ENCODE data around the gene P3H2.

Gene P3H2

GRCh38 chr3:190094160-190094718, 26.5 kb downstream of the P3H2 start:
- no peak overlapping the region for H3K4me3 ChIP-seq (ENCODE audit: low read depth, low read length)
- no peak for DNase-seq (ENCODE audit: low read depth)
- in situ Hi-C loops (cut with HindIII; ENCODE audit: low sequenced_read_pairs): no loop called here
- no peak for TF ChIP-seq CTCF (IDR thresholded peaks at IDR 0.05; ENCODE audit: low read depth, low read length, missing control alignments)

- in situ Hi-C loops (cut with HindIII; ENCODE audit: low sequenced_read_pairs): no loop called here
- no peak for TF ChIP-seq CTCF (IDR thresholded peaks at IDR 0.05; ENCODE audit: low read depth, low read length, missing control alignments)
- H3K4me3 ChIP-seq (ENCODE audit: low read depth, low read length): no peak overlapping the region
- no peak for DNase-seq (ENCODE audit: low read depth)
Observed at GRCh38 chr3:190092250-190092649, 28.4 kb downstream of the P3H2 start.

DNA sequence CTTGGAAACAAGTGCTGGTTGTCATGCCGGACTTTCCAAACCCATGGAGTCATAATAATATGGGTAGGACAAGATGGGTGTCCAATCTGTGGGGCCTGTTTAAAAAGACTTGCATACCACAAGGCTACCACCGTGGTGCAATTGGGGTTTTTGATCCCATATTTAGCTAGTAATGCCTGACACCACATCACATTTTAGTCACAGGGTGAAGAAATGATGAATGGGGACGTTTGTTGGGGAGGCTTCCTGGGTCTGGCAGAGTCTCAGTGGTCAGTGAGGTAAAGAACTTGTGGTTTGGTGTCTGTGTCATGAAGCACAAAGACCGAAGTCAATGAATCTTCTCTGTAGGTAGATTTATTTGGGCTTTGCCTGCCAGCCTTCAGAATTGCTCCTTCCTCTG, 31.0 kb downstream of the P3H2 start:
- no peak for TF ChIP-seq CTCF (IDR thresholded peaks at IDR 0.05; ENCODE audit: low read depth, low read length, missing control alignments)
- no peak overlapping the region for H3K4me3 ChIP-seq (ENCODE audit: low read depth, low read length)
- DNase-seq (ENCODE audit: low read depth): no peak
- in situ Hi-C loops (cut with HindIII; ENCODE audit: low sequenced_read_pairs): no loop called here

DNA sequence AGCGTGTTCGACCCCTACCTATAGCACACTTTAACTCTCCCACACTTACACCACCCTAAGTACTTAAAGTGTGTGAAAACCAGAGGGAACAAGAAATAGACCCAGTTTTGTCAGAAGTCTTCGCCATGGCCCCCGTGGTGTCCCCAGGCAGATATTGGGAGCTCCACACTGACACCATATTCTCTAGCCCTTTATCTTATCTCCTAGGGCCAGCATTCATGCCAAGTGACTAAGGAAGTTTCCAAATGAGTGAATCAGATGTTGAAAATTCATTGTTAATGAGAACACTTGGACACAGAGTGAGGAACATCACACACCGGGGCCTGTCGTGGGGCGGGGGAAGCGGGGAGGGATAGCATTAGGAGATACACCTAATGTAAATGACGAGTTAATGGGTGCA, 31.8 kb downstream of the P3H2 start:
- TF ChIP-seq CTCF (IDR thresholded peaks at IDR 0.05; ENCODE audit: low read depth, low read length, missing control alignments): no peak
- DNase-seq (ENCODE audit: low read depth): no peak
- in situ Hi-C loops (cut with HindIII; ENCODE audit: low sequenced_read_pairs): no loop called here
- H3K4me3 ChIP-seq (ENCODE audit: low read depth, low read length): no peak overlapping the region

GRCh38 chr3:190086191-190086590, 34.5 kb downstream of the P3H2 start:
- DNase-seq (ENCODE audit: low read depth): no peak
- no peak overlapping the region for H3K4me3 ChIP-seq (ENCODE audit: low read depth, low read length)
- in situ Hi-C loops (cut with HindIII; ENCODE audit: low sequenced_read_pairs): no loop called here
- no peak for TF ChIP-seq CTCF (IDR thresholded peaks at IDR 0.05; ENCODE audit: low read depth, low read length, missing control alignments)

DNA sequence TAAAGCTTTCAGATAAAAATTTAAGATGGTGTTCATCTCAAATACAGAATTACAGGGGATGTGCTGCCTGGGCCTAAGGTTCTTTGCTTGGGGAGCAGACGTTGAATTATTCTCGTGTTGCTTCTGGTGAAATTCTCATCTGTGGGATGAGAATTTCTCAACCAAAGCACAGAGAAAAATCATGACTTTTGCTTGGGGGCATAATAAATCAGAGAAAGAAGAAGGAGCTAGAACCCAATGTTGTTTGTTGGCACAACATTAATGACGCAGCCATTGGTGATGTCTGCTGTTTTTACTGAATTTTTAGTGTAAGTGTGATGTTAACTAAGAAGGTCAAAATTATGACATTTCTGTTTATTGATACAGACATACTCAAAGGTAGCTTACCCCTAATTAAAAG, 35.7 kb downstream of the P3H2 start:
- TF ChIP-seq CTCF (IDR thresholded peaks at IDR 0.05; ENCODE audit: low read depth, low read length, missing control alignments): no peak
- DNase-seq (ENCODE audit: low read depth): no peak
- in situ Hi-C loops (cut with HindIII; ENCODE audit: low sequenced_read_pairs): no loop called here
- no peak overlapping the region for H3K4me3 ChIP-seq (ENCODE audit: low read depth, low read length)

GRCh38 chr3:190083635-190084034, 37.1 kb downstream of the P3H2 start:
- H3K4me3 ChIP-seq (ENCODE audit: low read depth, low read length): no peak overlapping the region
- DNase-seq (ENCODE audit: low read depth): no peak
- in situ Hi-C loops (cut with HindIII; ENCODE audit: low sequenced_read_pairs): no loop called here

More at GRCh38 chr3:190083635-190084034, 37.1 kb downstream of the P3H2 start:
- TF ChIP-seq CTCF (IDR thresholded peaks at IDR 0.05; ENCODE audit: low read depth, low read length, missing control alignments): no peak
